Progenitor cell of endocrine pancreas (in vitro differentiated cells): ENCODE results near the gene LRWD1. TPM values are rescaled to one million over a fixed set of nuclear protein-coding genes. Genes with fewer than 3 reads are reported as not detected.
"Not testable (repeated sequence)": the region's sequence is repeated elsewhere in the genome, so short reads cannot be mapped to it uniquely, and the experiment has no call there.

ENCODE experiments used
- DNase-seq: peaks from one replicate; pipeline ENCODE4 v3.0.0; 2021; ENCODE audit warnings: low spot score; ENCODE audit not compliant: unreplicated experiment
- H3K27ac Mint-ChIP-seq: 2 replicates; pipeline ENCODE4 v1.8.0; 2021; ENCODE audit warnings: mild to moderate bottlenecking, moderate library complexity, mixed read lengths
- H3K27me3 Mint-ChIP-seq: 2 replicates; pipeline ENCODE4 v1.8.0; 2021; ENCODE audit warnings: mixed read lengths
- H3K36me3 Mint-ChIP-seq: 2 replicates; pipeline ENCODE4 v1.8.0; 2022; ENCODE audit warnings: mixed read lengths; ENCODE audit not compliant: insufficient read depth
- H3K4me1 Mint-ChIP-seq: 2 replicates; pipeline ENCODE4 v1.8.0; 2021; ENCODE audit warnings: low read depth, mixed read lengths
- H3K4me3 Mint-ChIP-seq: 2 replicates; pipeline ENCODE4 v1.8.0; 2021; ENCODE audit warnings: low read depth, mild to moderate bottlenecking, moderate library complexity, mixed read lengths
- H3K9me3 Mint-ChIP-seq: 2 replicates; pipeline ENCODE4 v1.8.0; 2021; ENCODE audit warnings: low read depth, mixed read lengths
- CTCF ChIP-seq: fragments of 200-600 bp; sonication (generic); IDR thresholded peaks from one replicate; pipeline ENCODE4 v1.5.0; 2021; ENCODE audit warnings: antibody characterized with exemption, mild to moderate bottlenecking; ENCODE audit not compliant: unreplicated experiment
- total RNA-seq: library from RNA; stranded (reverse); gene quantifications from 2 replicates; pipeline ENCODE4 v1.2.1, GENCODE V29; 2021

Gene LRWD1
- total RNA-seq, 1 donor from 2014 or later = 27.7 TPM

- H3K27me3 Mint-ChIP-seq = no peaks in the 10 kb centered on the region
- no peak overlapping the region for H3K27ac Mint-ChIP-seq
- no peak for DNase-seq
- H3K9me3 Mint-ChIP-seq = no peaks in the 10 kb centered on the region
- no peaks in the 10 kb centered on the region for H3K4me1 Mint-ChIP-seq
- H3K4me3 Mint-ChIP-seq = no peak overlapping the region
- no peaks in the 10 kb centered on the region for H3K36me3 Mint-ChIP-seq
- no peak for TF ChIP-seq CTCF
Measured at GRCh38 chr7:102452451-102452850, 12.3 kb upstream of the LRWD1 start.

DNA sequence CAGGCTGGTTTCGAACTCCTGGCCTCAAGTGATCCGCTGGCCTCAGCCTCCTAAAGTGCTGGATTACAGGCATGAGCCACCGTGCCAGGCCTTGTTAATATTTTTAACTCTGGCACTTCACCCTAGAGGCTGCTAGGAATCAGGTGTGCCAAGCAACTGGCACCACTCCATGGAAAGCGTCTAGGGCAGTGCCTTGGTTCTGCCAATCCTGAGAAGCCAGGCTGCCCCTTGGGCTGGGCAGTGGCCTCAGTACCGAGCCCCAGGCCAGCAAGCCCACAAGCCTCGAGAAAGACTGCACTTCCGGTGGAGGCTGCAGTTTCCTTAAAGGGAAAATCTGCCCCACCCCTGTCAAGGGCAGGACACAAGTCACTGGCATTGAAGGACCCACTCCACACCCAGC is 11.5 kb upstream of the LRWD1 start:
- TF ChIP-seq CTCF = no peak
- H3K4me3 Mint-ChIP-seq = no peak overlapping the region
- no peak overlapping the region for H3K27ac Mint-ChIP-seq
- H3K9me3 Mint-ChIP-seq = no peaks in the 10 kb centered on the region
- DNase-seq = no peak
- no peaks in the 10 kb centered on the region for H3K27me3 Mint-ChIP-seq
- no peaks in the 10 kb centered on the region for H3K36me3 Mint-ChIP-seq
- H3K4me1 Mint-ChIP-seq = no peaks in the 10 kb centered on the region

DNA sequence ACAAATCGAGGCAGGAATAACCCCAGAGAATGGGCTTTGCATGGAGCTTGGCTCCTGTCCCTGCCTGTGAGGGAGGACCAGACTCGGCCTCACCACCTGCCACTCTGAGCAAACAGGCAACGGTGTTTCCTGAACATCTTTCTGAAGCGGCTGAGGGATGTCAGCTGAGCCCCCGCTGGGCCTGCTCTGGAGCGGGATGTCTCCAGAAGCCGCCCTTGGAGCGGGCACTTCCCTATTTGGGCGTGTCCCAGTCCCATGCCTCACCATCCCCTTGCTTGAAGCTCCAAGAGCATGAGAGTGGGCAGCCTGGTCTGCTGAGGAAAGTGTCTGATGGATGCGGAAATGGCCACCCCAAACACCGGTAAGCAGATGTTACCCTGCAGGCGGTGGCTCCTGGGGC is 10.3 kb upstream of the LRWD1 start:
- no peaks in the 10 kb centered on the region for H3K27me3 Mint-ChIP-seq
- TF ChIP-seq CTCF = no peak
- no peak overlapping the region for H3K27ac Mint-ChIP-seq
- H3K36me3 Mint-ChIP-seq = no peaks in the 10 kb centered on the region
- no peaks in the 10 kb centered on the region for H3K9me3 Mint-ChIP-seq
- H3K4me3 Mint-ChIP-seq = no peak overlapping the region
- no peak for DNase-seq
- no peaks in the 10 kb centered on the region for H3K4me1 Mint-ChIP-seq

DNA sequence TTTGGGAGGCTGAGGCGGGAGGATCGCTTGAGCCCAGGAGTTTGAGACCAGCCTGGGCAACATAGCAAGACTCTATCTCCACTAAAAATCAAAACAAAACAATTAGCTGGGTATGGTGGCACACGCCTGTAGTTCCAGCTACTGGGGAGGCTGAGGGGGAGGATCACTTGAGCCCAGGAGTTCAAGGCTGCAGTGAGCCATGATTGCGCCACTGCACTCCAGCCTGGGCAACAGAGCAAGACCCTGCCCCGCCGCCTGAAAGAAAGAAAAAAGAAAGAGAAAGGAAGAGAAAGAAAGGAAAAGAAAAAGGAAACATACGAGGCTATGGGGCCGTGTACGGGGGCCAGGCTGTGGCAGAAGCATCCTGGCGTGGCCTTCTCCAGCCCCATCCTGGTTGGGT is 9.9 kb upstream of the LRWD1 start:
- not testable (repeated sequence) for DNase-seq, H3K27ac Mint-ChIP-seq, H3K36me3 Mint-ChIP-seq, H3K4me3 Mint-ChIP-seq, H3K4me1 Mint-ChIP-seq, H3K27me3 Mint-ChIP-seq, H3K9me3 Mint-ChIP-seq

DNA sequence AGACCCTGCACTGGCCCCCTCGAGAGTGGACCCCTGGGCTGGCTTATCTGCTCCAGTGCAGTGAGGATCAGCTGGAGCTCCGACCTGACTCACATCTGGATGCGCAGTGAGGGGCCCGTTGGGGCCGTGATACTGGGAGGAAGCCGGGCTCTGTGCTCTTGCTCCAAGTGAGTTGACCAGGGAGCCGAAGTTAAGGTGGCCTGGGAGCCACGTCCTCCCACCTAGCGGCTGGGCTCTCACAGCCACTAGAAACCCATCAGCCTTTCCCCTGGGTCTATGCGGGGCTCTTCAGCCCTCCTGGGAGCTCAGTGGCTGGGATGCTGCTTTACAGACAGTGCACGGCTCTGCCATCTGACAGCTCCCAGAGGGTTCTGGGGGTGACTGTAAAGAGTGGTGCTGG is 9.2 kb upstream of the LRWD1 start:
- Mint-ChIP-seq H3K36me3 (no peaks in the 10 kb centered on the region), H3K9me3 (no peaks in the 10 kb centered on the region), H3K4me1 (no peaks in the 10 kb centered on the region), H3K27me3 (no peaks in the 10 kb centered on the region), H3K27ac (no peak overlapping the region), H3K4me3 (no peak overlapping the region)
- no peak for DNase-seq
- TF ChIP-seq CTCF = no peak

GRCh38 chr7:102456327-102456726 is 8.5 kb upstream of the LRWD1 start:
- no peaks in the 10 kb centered on the region for H3K27me3 Mint-ChIP-seq
- no peaks in the 10 kb centered on the region for H3K4me1 Mint-ChIP-seq
- no peak for DNase-seq
- no peak for TF ChIP-seq CTCF
- no peaks in the 10 kb centered on the region for H3K9me3 Mint-ChIP-seq
- no peak overlapping the region for H3K27ac Mint-ChIP-seq
- H3K36me3 Mint-ChIP-seq = no peaks in the 10 kb centered on the region
- no peak overlapping the region for H3K4me3 Mint-ChIP-seq
